Left ventricle myocardium inferior (tissue), 1 donor: ENCODE results near the gene CACNA1F. TPM values are rescaled to one million over a fixed set of nuclear protein-coding genes. Genes with fewer than 3 reads are reported as not detected.

Source experiments
- DNase-seq: peaks from one replicate; pipeline ENCODE4 v3.0.0-alpha.2; 2020
- H3K27ac ChIP-seq: fragments of 200-600 bp; replicated peaks from 2 replicates; pipeline ENCODE4 v1.8.0; 2021
- H3K27me3 ChIP-seq: fragments of 200-600 bp; 2 replicates; pipeline ENCODE4 v1.8.0; 2021; ENCODE audit warnings: low read depth
- H3K36me3 ChIP-seq: fragments of 200-600 bp; 2 replicates; pipeline ENCODE4 v1.8.0; 2021
- H3K4me1 ChIP-seq: fragments of 200-600 bp; 2 replicates; pipeline ENCODE4 v1.8.0; 2021
- H3K4me3 ChIP-seq: fragments of 200-600 bp; 2 replicates; pipeline ENCODE4 v1.8.0; 2021; ENCODE audit warnings: mild to moderate bottlenecking, moderate library complexity
- H3K9me3 ChIP-seq: fragments of 200-600 bp; replicated peaks from 2 replicates; pipeline ENCODE4 v1.8.0; 2021
- CTCF ChIP-seq: fragments of 200-600 bp; IDR thresholded peaks from 2 replicates; pipeline ENCODE4 v1.8.0; 2021; ENCODE audit warnings: antibody characterized with exemption, mild to moderate bottlenecking, borderline replicate concordance
- intact Hi-C: fragments of 100-400 bp; cut with micrococcal nuclease; formaldehyde crosslinking; loops from one replicate; pipeline ENCODE4 v1.11.0; 2022
- total RNA-seq: library from RNA; stranded (reverse); fragmentation: NEBNext Ultra II Directional; extraction: Animal tissue kit (Norgen Biotek cat#: 25700); gene quantifications from one replicate; pipeline ENCODE4 v1.2.1, GENCODE V29; 2021
- donor health status: DM: no; HTN: yes; CAD: no; lungs with severe emphysema.

Gene CACNA1F
- total RNA-seq, 1 donor from 2014 or later = 0.08 TPM

DNA sequence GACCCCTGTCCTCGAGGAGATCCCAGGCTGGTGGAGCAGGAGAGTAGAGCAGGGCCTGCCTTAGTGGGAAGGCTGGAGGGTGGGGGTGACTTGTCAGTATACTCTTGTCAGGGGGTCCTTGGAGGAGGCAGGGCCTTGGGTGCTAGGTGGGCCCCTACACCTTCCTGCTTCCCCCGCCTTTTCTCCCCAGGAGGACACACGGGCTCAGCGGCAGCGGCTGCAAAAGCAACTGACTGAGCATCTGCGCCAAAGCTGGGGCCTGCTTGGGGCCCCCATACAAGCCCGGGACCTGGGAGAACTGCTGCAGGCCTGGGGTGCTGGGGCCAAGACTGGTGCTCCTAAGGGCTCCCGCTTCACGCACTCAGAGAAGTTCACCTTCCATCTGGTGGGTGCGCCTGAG lies 13.4 kb upstream of the CACNA1F start:
- intact Hi-C loops = no loop called here
- Histone ChIP-seq H3K36me3 (peaks cover 42% of the 10 kb centered on the region), H3K4me1 (no peaks in the 10 kb centered on the region), H3K27me3 (no peaks in the 10 kb centered on the region), H3K4me3 (no peak overlapping the region), H3K9me3 (no peaks in the 10 kb centered on the region), H3K27ac (no peak overlapping the region)
- no peak for TF ChIP-seq CTCF
- no peak for DNase-seq

DNA sequence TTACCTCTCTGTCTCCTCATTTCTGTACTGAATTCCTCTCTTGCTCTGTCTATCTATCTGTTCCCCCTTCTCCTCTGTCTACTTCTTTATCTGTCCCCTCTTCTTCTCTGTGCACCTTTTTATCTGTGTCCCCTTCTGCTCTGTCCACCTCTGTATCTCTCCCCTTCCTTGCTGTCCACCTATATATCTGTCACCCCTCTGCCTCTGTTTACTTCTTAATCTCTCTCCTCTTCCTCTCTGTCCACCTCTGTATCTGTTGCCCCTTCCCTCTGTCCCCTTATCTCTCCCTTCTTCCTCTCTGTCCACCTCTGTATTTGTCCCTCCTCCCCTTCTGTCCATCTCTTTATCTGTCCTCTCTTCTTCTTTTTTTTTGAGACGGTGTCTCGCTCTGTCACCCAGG lies 11.1 kb upstream of the CACNA1F start:
- TF ChIP-seq CTCF = no peak
- H3K27me3 ChIP-seq = no peaks in the 10 kb centered on the region
- H3K9me3 ChIP-seq = no peaks in the 10 kb centered on the region
- no peaks in the 10 kb centered on the region for H3K4me1 ChIP-seq
- intact Hi-C loops = no loop called here
- no peak overlapping the region for H3K4me3 ChIP-seq
- H3K27ac ChIP-seq = no peak overlapping the region
- H3K36me3 ChIP-seq = peaks cover 46% of the 10 kb centered on the region
- no peak for DNase-seq

DNA sequence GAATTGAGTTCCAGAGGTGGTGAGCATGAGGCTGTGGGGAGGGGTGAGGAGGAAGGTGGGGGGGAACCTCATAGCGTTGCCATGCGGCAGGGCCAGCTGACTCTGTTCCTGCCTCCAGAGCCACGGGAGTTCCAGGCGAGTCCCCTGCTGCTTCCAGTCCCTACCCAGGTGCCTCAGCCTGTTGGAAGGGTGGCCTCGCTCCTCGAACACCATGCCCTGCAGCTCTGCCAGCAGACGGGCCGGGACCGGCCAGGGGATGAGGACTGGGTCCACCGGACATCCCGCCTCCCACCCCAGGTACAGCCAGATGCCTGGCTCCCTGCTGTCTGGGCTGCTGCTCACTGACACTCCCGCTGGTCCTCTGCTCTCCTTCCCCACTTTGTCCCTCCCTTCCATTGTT lies 10.0 kb upstream of the CACNA1F start:
- no peak for DNase-seq
- no peaks in the 10 kb centered on the region for H3K9me3 ChIP-seq
- intact Hi-C loops = no loop called here
- H3K4me1 ChIP-seq = no peaks in the 10 kb centered on the region
- H3K27ac ChIP-seq = no peak overlapping the region
- no peak overlapping the region for H3K4me3 ChIP-seq
- no peak for TF ChIP-seq CTCF
- H3K36me3 ChIP-seq = peaks cover 42% of the 10 kb centered on the region
- H3K27me3 ChIP-seq = no peaks in the 10 kb centered on the region

- DNase-seq = no peak
- H3K4me3 ChIP-seq = no peak overlapping the region
- no peaks in the 10 kb centered on the region for H3K4me1 ChIP-seq
- peaks cover 38% of the 10 kb centered on the region for H3K36me3 ChIP-seq
- no peaks in the 10 kb centered on the region for H3K9me3 ChIP-seq
- TF ChIP-seq CTCF = no peak
- intact Hi-C loops = no loop called here
- no peak overlapping the region for H3K27ac ChIP-seq
- H3K27me3 ChIP-seq = no peaks in the 10 kb centered on the region
These were observed 9.5 kb upstream of the CACNA1F start for GRCh38 chrX:49242545-49243066.

- no peak overlapping the region for H3K27ac ChIP-seq
- H3K4me1 ChIP-seq = peaks cover 9% of the 10 kb centered on the region
- peaks cover 18% of the 10 kb centered on the region for H3K36me3 ChIP-seq
- intact Hi-C loops = no loop called here
- DNase-seq = no peak
- TF ChIP-seq CTCF = no peak
- H3K9me3 ChIP-seq = no peaks in the 10 kb centered on the region
- H3K27me3 ChIP-seq = no peaks in the 10 kb centered on the region
- no peak overlapping the region for H3K4me3 ChIP-seq
These were observed 5.6 kb upstream of the CACNA1F start for GRCh38 chrX:49238735-49239134.

- no peak overlapping the region for H3K27ac ChIP-seq
- peaks cover 4% of the 10 kb centered on the region for H3K36me3 ChIP-seq
- peaks cover 9% of the 10 kb centered on the region for H3K4me1 ChIP-seq
- H3K9me3 ChIP-seq = no peaks in the 10 kb centered on the region
- no peak for DNase-seq
- no peaks in the 10 kb centered on the region for H3K27me3 ChIP-seq
- no peak for TF ChIP-seq CTCF
- no peak overlapping the region for H3K4me3 ChIP-seq
- intact Hi-C loops = no loop called here
These were observed 3.9 kb upstream of the CACNA1F start for GRCh38 chrX:49237060-49237459.
